GM21737 (cell line): ENCODE measurements around the gene PRM1.

ENCODE experiments used
- ATAC-seq: cut with Tn5 transposase; IDR thresholded peaks from one replicate; pipeline ENCODE4 v1.9.1; 2021; ENCODE audit warnings: mild to moderate bottlenecking, moderate library complexity; ENCODE audit not compliant: unreplicated experiment

Gene PRM1

GRCh38 chr16:11273721-11274324, 7.3 kb downstream of the PRM1 start:
- ATAC-seq = no peak

- ATAC-seq = no peak
Observed at GRCh38 chr16:11272921-11273720, 8.0 kb downstream of the PRM1 start, which contains the start of gene PRM3. PRM3 (minus strand) TSS chr16:11273629; CDS start chr16:11273595, 34 bp downstream.

GRCh38 chr16:11272484-11272883, 8.6 kb downstream of the PRM1 start:
- ATAC-seq = no peak

- no peak for ATAC-seq
Observed at GRCh38 chr16:11271610-11272009, 9.5 kb downstream of the PRM1 start.

- no peak for ATAC-seq
Observed at GRCh38 chr16:11270602-11271162, 10.4 kb downstream of the PRM1 start.

- no peak for ATAC-seq
Observed at GRCh38 chr16:11268921-11269375, 12.2 kb downstream of the PRM1 start, which contains the start of gene TNP2. TNP2 (minus strand) TSS chr16:11269325; CDS start chr16:11269262, 63 bp downstream.

GRCh38 chr16:11265124-11265523, 16.0 kb downstream of the PRM1 start:
- no peak for ATAC-seq

GRCh38 chr16:11264155-11264832, 16.8 kb downstream of the PRM1 start:
- ATAC-seq = no peak

GRCh38 chr16:11263737-11264136, 17.4 kb downstream of the PRM1 start:
- no peak for ATAC-seq

- ATAC-seq = no peak
Observed at GRCh38 chr16:11262915-11263314, 18.2 kb downstream of the PRM1 start.

- ATAC-seq = no peak
Observed at GRCh38 chr16:11260596-11260966, 20.5 kb downstream of the PRM1 start.

- ATAC-seq = no peak
Observed at GRCh38 chr16:11259655-11260595, 21.2 kb downstream of the PRM1 start.

GRCh38 chr16:11258553-11259492, 22.3 kb downstream of the PRM1 start:
- no peak for ATAC-seq

- no peak for ATAC-seq
Observed at GRCh38 chr16:11257131-11257938, 23.8 kb downstream of the PRM1 start.

GRCh38 chr16:11256661-11257130, 24.4 kb downstream of the PRM1 start:
- ATAC-seq = no peak

GRCh38 chr16:11255737-11256660, 25.1 kb downstream of the PRM1 start, which contains the start of gene SOCS1:
SOCS1 (minus strand) TSS chr16:11256204; CDS start chr16:11255478, 726 bp downstream.
- ATAC-seq = peak; percentile 46
